Activated CD8-positive, alpha-beta T cell treated with anti-CD3 and anti-CD28 coated beads for 36 hours (primary cell): ENCODE data around the gene LEMD2. TPM values are rescaled to one million over a fixed set of nuclear protein-coding genes. Genes with fewer than 3 reads are reported as not detected.

ENCODE experiments used
- ATAC-seq: fragments of 200-7000 bp; cut with Tn5 transposase; one replicate; pipeline ENCODE4 v1.10.0; 2021; ENCODE audit warnings: mild to moderate bottlenecking, moderate library complexity
- CTCF ChIA-PET: fragments of 350-600 bp; sonication (Branson Sonifier 250); formaldehyde crosslinking; loops from one replicate; lab custom pipeline; 2021; ENCODE audit warnings: antibody characterized with exemption; lab: Charles Lee
- POLR2A ChIA-PET: fragments of 350-600 bp; sonication (Branson Sonifier 250); formaldehyde crosslinking; loops from one replicate; lab custom pipeline; 2021; ENCODE audit warnings: antibody characterized with exemption; lab: Charles Lee
- DNase-seq: peaks from one replicate; pipeline ENCODE4 v3.0.0-alpha.2; 2020
- H3K27ac Mint-ChIP-seq: one replicate; pipeline ENCODE4 v1.8.0; 2021; ENCODE audit warnings: mild to moderate bottlenecking, mixed read lengths
- H3K27me3 Mint-ChIP-seq: one replicate; pipeline ENCODE4 v1.8.0; 2021; ENCODE audit warnings: mixed read lengths
- H3K36me3 Mint-ChIP-seq: one replicate; pipeline ENCODE4 v1.8.0; 2021; ENCODE audit warnings: low read depth, mixed read lengths
- H3K4me1 Mint-ChIP-seq: one replicate; pipeline ENCODE4 v1.8.0; 2021; ENCODE audit warnings: low read depth, mixed read lengths
- H3K4me3 Mint-ChIP-seq: one replicate; pipeline ENCODE4 v1.8.0; 2021; ENCODE audit warnings: mild to moderate bottlenecking, moderate library complexity, mixed read lengths
- H3K9me3 Mint-ChIP-seq: one replicate; pipeline ENCODE4 v1.8.0; 2021; ENCODE audit warnings: mixed read lengths
- CTCF ChIP-seq: fragments of 200-600 bp; IDR thresholded peaks from one replicate; pipeline ENCODE4 v1.8.0; 2022; ENCODE audit warnings: antibody characterized with exemption, mild to moderate bottlenecking
- intact Hi-C: fragments of 100-400 bp; cut with micrococcal nuclease; formaldehyde crosslinking; loops from one replicate; pipeline ENCODE4 v1.10.0; 2022
- total RNA-seq, 2 experiments: library from RNA; stranded (reverse); gene quantifications; one replicate each; pipeline ENCODE4 v1.2.3, GENCODE V29; 2021

Gene LEMD2
- total RNA-seq, 2 experiments from 2014 or later = 40.1 to 41.5 TPM

GRCh38 chr6:33806841-33807240 lies 17.9 kb upstream of the LEMD2 start:
- CTCF ChIA-PET = interaction anchor here (1.8 kb wide), 1 partner anchor 220 kb away, joined by 5 read pairs; no protein-coding TSS in a partner anchor
- no peaks in the 10 kb centered on the region for H3K36me3 Mint-ChIP-seq
- TF ChIP-seq CTCF = no peak
- H3K9me3 Mint-ChIP-seq = no peaks in the 10 kb centered on the region
- ATAC-seq (no peak), DNase-seq (no peak)
- H3K27ac Mint-ChIP-seq = no peak overlapping the region
- no peak overlapping the region for H3K4me3 Mint-ChIP-seq
- POLR2A ChIA-PET = no interaction called here
- peaks cover 35% of the 10 kb centered on the region for H3K27me3 Mint-ChIP-seq
- H3K4me1 Mint-ChIP-seq = peaks cover 14% of the 10 kb centered on the region
- intact Hi-C loops = no loop called here

GRCh38 chr6:33803571-33804053 lies 14.7 kb upstream of the LEMD2 start, which contains the start of gene MLN:
Gene MLN, minus strand, starts transcription at chr6:33804003. Its CDS starts 2,840 bp downstream, at chr6:33801163.
- CTCF ChIA-PET = no interaction called here
- H3K27me3 Mint-ChIP-seq = peaks cover 17% of the 10 kb centered on the region
- intact Hi-C loops = no loop called here

GRCh38 chr6:33802186-33802958 lies 13.4 kb upstream of the LEMD2 start:
- Mint-ChIP-seq H3K27ac (no peak overlapping the region), H3K36me3 (no peaks in the 10 kb centered on the region), H3K4me3 (no peak overlapping the region), H3K9me3 (no peaks in the 10 kb centered on the region), H3K4me1 (peaks cover 5% of the 10 kb centered on the region), H3K27me3 (peaks cover 10% of the 10 kb centered on the region)
- CTCF ChIA-PET = interaction anchor here (1.1 kb wide), 1 partner anchor 16 kb away, joined by 4 read pairs; no protein-coding TSS in a partner anchor
- POLR2A ChIA-PET = no interaction called here
- intact Hi-C loops = no loop called here
- no peak for ATAC-seq
- TF ChIP-seq CTCF = no peak
- no peak for DNase-seq

More at GRCh38 chr6:33803571-33804053, 14.7 kb upstream of the LEMD2 start, which contains the start of gene MLN:
- H3K9me3 Mint-ChIP-seq = no peaks in the 10 kb centered on the region
- no peak within 1 kb of the TSS for H3K4me3 Mint-ChIP-seq
- ATAC-seq (no peak), DNase-seq (no peak)
- TF ChIP-seq CTCF = no peak
- no peak within 1 kb of the TSS for H3K27ac Mint-ChIP-seq
- no peaks in the 10 kb centered on the region for H3K36me3 Mint-ChIP-seq
- POLR2A ChIA-PET = no interaction called here
- peaks cover 14% of the 10 kb centered on the region for H3K4me1 Mint-ChIP-seq

GRCh38 chr6:33801611-33802010 lies 12.7 kb upstream of the LEMD2 start:
- H3K27me3 Mint-ChIP-seq = peaks cover 10% of the 10 kb centered on the region
- H3K9me3 Mint-ChIP-seq = no peaks in the 10 kb centered on the region
- no peaks in the 10 kb centered on the region for H3K36me3 Mint-ChIP-seq
- ATAC-seq = no peak
- H3K4me3 Mint-ChIP-seq = no peak overlapping the region
- POLR2A ChIA-PET = no interaction called here
- no peak for TF ChIP-seq CTCF
- DNase-seq = no peak
- CTCF ChIA-PET = interaction anchor here (1.1 kb wide), 1 partner anchor 17 kb away, joined by 4 read pairs; no protein-coding TSS in a partner anchor
- intact Hi-C loops = no loop called here
- H3K4me1 Mint-ChIP-seq = no peaks in the 10 kb centered on the region
- no peak overlapping the region for H3K27ac Mint-ChIP-seq
